Panc1 (cell line): Measurements from ENCODE around the gene CST11. TPM values are rescaled to one million over a fixed set of nuclear protein-coding genes. Genes with fewer than 3 reads are reported as not detected.

Experiments
- ATAC-seq: fragments of 200-7000 bp; cut with Tn5 transposase; 2 replicates; pipeline ENCODE4 v1.9.1; 2020; ENCODE audit warnings: mild to moderate bottlenecking, moderate library complexity
- BruUV-seq: library from RNA; stranded (reverse); fragments of 400-500 nt; replicated peaks from 2 replicates; lab custom pipeline; 2021; lab: Mats Ljungman, UMichigan
- CTCF ChIA-PET: fragments of 300-600 bp; sonication (Branson Sonifier 250); formaldehyde crosslinking; loops from one replicate; lab custom pipeline; 2022; ENCODE audit warnings: antibody characterized with exemption; lab: Charles Lee
- POLR2A ChIA-PET: fragments of 300-600 bp; sonication (Branson Sonifier 250); formaldehyde crosslinking; loops from one replicate; lab custom pipeline; 2022; ENCODE audit warnings: antibody characterized with exemption; lab: Charles Lee
- DNase-seq: peaks from one replicate; pipeline ENCODE4 v3.0.0-alpha.2; 2010; ENCODE audit warnings: low read depth, low spot score
- H3K27ac ChIP-seq: 2 replicates; pipeline ENCODE4 v1.5.1; 2011; ENCODE audit warnings: mild to moderate bottlenecking, low read length, inconsistent platforms
- H3K27me3 ChIP-seq: fragments of 200-500 bp; sonication (Bioruptor generic); 2 replicates; pipeline ENCODE4 v1.6.0; 2014; ENCODE audit warnings: low read length, inconsistent platforms; ENCODE audit not compliant: control insufficient read depth, insufficient read depth
- H3K36me3 ChIP-seq: fragments of 200-500 bp; sonication (Bioruptor generic); 2 replicates; pipeline ENCODE4 v1.5.1; 2014; ENCODE audit warnings: inconsistent platforms, mild to moderate bottlenecking, low read length, moderate library complexity; ENCODE audit not compliant: control insufficient read depth, insufficient read depth
- H3K4me1 ChIP-seq: 2 replicates; pipeline ENCODE4 v1.5.1; 2011; ENCODE audit warnings: inconsistent platforms, mild to moderate bottlenecking, low read length, moderate library complexity; ENCODE audit not compliant: control insufficient read depth, insufficient read depth
- H3K4me3 ChIP-seq, 2 experiments: 2 replicates each; pipeline ENCODE4 v1.5.1; 2011 to 2012; ENCODE audit warnings: low read depth in 2 of 2, low read length in 2 of 2, mild to moderate bottlenecking in 2 of 2, inconsistent platforms in 1 of 2, moderate library complexity in 1 of 2
- H3K9me3 ChIP-seq: fragments of 200-500 bp; sonication (Bioruptor generic); 2 replicates; pipeline ENCODE4 v1.5.1; 2014; ENCODE audit warnings: low read depth, mild to moderate bottlenecking, inconsistent platforms, low read length, moderate library complexity; ENCODE audit not compliant: control insufficient read depth, insufficient read depth
- POLR2AphosphoS5 ChIP-seq: IDR thresholded peaks from 2 replicates; pipeline ENCODE4 v1.6.1; 2012; ENCODE audit warnings: mild to moderate bottlenecking, low read depth, low read length, moderate library complexity
- TCF7L2 ChIP-seq: IDR thresholded peaks from 2 replicates; pipeline ENCODE4 v1.6.1; 2011; ENCODE audit warnings: mild to moderate bottlenecking, low read depth, low read length, inconsistent platforms
- in situ Hi-C: cut with HindIII; loops from 2 replicates; pipeline ENCODE4 v1.10.0; 2016; ENCODE audit warnings: low sequenced_read_pairs, low pct_unique_long_range_greater_than_20kb
- intact Hi-C: fragments of 100-400 bp; cut with micrococcal nuclease; formaldehyde crosslinking; loops from one replicate; pipeline ENCODE4 v1.10.0; 2022; ENCODE audit not compliant: unreplicated experiment
- total RNA-seq: library from RNA; stranded (reverse); gene quantifications from one replicate; pipeline ENCODE4 v1.2.1, GENCODE V29; 2021; ENCODE audit not compliant: unreplicated experiment
- TF ChIP-seq, protein P1 (sequence below), 2 experiments: IDR thresholded peaks; 2 replicates each; pipeline ENCODE4 v1.6.1; 2011 to 2012; ENCODE audit warnings: low read depth in 2 of 2, control low read depth in 1 of 2, low read length in 1 of 2, mild to moderate bottlenecking in 1 of 2, moderate library complexity in 1 of 2; ENCODE audit not compliant: insufficient read depth in 1 of 2
- TF ChIP-seq, protein P2 (sequence below): fragments of 450-650 bp; IDR thresholded peaks from 2 replicates; pipeline ENCODE4 v1.5.1; 2017; ENCODE audit warnings: mild to moderate bottlenecking

The CST11 gene
- total RNA-seq, 1 experiment from 2014 or later = not detected

DNA sequence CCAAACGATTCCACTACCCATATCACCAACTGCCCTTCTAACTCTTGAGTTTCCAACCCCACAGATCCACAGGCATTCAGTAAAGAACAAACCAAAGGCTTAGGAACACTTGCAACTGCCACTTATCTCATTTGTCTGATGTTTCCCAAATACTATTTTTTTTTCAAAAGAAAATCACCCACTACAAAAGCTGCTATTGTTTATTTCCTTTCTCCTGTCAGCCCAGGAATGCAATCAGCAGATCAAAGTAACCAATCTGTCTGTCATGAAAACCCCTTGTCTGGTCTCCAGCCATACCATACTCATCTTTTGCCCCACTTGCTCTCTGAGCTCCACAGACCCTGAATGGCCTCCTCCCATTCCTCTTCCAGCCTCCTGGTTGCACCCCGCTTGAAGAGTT is 29.5 kb upstream of the CST11 start:
- no peak overlapping the region for H3K4me3 ChIP-seq
- intact Hi-C loops = no loop called here
- H3K4me1 ChIP-seq = no peaks in the 10 kb centered on the region
- CTCF ChIA-PET = no interaction called here
- ATAC-seq (no peak), DNase-seq (no peak)
- BruUV-seq = no TSS peak
- no peaks in the 10 kb centered on the region for H3K36me3 ChIP-seq
- H3K27me3 ChIP-seq = no peaks in the 10 kb centered on the region
- TF ChIP-seq, protein P1, sequence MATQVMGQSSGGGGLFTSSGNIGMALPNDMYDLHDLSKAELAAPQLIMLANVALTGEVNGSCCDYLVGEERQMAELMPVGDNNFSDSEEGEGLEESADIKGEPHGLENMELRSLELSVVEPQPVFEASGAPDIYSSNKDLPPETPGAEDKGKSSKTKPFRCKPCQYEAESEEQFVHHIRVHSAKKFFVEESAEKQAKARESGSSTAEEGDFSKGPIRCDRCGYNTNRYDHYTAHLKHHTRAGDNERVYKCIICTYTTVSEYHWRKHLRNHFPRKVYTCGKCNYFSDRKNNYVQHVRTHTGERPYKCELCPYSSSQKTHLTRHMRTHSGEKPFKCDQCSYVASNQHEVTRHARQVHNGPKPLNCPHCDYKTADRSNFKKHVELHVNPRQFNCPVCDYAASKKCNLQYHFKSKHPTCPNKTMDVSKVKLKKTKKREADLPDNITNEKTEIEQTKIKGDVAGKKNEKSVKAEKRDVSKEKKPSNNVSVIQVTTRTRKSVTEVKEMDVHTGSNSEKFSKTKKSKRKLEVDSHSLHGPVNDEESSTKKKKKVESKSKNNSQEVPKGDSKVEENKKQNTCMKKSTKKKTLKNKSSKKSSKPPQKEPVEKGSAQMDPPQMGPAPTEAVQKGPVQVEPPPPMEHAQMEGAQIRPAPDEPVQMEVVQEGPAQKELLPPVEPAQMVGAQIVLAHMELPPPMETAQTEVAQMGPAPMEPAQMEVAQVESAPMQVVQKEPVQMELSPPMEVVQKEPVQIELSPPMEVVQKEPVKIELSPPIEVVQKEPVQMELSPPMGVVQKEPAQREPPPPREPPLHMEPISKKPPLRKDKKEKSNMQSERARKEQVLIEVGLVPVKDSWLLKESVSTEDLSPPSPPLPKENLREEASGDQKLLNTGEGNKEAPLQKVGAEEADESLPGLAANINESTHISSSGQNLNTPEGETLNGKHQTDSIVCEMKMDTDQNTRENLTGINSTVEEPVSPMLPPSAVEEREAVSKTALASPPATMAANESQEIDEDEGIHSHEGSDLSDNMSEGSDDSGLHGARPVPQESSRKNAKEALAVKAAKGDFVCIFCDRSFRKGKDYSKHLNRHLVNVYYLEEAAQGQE (IDR thresholded peaks at IDR 0.05; ENCODE audit: insufficient read depth in 1 of 2, low read depth in 2 of 2, low read length in 1 of 2) = no peak
- in situ Hi-C loops = no loop called here
- no peak overlapping the region for H3K27ac ChIP-seq
- POLR2A ChIA-PET = no interaction called here
- no peaks in the 10 kb centered on the region for H3K9me3 ChIP-seq

DNA sequence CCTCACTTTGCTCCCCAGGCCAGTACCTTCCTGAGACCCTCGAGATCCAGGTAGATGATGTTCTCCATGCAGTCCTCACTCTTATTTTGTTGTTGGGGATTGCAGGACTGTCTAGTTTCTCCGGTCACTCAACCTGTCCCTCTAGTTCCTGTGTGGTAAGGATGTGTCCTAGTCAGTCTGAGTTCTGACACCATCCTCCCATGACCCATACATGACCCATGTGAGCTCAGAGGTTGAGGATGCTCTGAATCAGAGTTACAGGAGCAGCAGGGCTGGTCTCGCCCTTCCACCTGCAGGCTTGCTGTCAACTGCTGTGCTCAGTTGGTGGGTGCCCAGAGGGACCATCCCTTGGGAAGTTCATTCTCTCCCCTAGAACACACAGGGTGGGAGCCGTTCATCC is 26.4 kb upstream of the CST11 start:
- Histone ChIP-seq H3K36me3 (no peaks in the 10 kb centered on the region), H3K27me3 (no peaks in the 10 kb centered on the region), H3K9me3 (no peaks in the 10 kb centered on the region), H3K27ac (no peak overlapping the region), H3K4me3 (no peak overlapping the region), H3K4me1 (no peaks in the 10 kb centered on the region)
- intact Hi-C loops (no loop called here), in situ Hi-C loops (no loop called here)
- DNase-seq (no peak), ATAC-seq (no peak)
- ChIA-PET CTCF (no interaction called here), POLR2A (no interaction called here)
- TF ChIP-seq, protein P1 (IDR thresholded peaks at IDR 0.05; ENCODE audit: insufficient read depth in 1 of 2, low read depth in 2 of 2, low read length in 1 of 2) = no peak
- TF ChIP-seq, protein P2, sequence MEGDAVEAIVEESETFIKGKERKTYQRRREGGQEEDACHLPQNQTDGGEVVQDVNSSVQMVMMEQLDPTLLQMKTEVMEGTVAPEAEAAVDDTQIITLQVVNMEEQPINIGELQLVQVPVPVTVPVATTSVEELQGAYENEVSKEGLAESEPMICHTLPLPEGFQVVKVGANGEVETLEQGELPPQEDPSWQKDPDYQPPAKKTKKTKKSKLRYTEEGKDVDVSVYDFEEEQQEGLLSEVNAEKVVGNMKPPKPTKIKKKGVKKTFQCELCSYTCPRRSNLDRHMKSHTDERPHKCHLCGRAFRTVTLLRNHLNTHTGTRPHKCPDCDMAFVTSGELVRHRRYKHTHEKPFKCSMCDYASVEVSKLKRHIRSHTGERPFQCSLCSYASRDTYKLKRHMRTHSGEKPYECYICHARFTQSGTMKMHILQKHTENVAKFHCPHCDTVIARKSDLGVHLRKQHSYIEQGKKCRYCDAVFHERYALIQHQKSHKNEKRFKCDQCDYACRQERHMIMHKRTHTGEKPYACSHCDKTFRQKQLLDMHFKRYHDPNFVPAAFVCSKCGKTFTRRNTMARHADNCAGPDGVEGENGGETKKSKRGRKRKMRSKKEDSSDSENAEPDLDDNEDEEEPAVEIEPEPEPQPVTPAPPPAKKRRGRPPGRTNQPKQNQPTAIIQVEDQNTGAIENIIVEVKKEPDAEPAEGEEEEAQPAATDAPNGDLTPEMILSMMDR = no peak
- no peak for TF ChIP-seq POLR2AphosphoS5
- TF ChIP-seq TCF7L2 = no peak
- no TSS peak for BruUV-seq
